Measurements from ENCODE around the gene DUSP1.

DNA sequence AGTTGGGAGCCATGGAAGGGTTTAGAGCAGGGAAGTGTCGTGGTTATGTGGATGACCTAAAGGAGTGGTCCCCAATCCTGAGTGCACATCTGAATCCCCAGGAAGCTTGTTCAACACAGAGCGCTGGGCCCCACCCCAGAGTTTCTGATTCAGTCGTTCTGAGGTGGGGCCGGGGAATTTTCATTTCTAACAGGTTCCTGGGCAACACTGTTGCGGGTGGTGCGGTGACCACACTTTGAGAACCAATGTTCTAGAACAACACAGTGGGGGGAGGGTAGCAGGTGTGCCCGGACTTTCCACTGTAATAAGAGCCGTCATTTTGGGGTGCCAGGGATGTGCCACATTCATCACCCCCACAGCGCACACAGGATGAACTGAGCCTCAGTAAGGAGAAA, 39.3 kb downstream of the DUSP1 start:
- TF ChIP-seq, protein P1, sequence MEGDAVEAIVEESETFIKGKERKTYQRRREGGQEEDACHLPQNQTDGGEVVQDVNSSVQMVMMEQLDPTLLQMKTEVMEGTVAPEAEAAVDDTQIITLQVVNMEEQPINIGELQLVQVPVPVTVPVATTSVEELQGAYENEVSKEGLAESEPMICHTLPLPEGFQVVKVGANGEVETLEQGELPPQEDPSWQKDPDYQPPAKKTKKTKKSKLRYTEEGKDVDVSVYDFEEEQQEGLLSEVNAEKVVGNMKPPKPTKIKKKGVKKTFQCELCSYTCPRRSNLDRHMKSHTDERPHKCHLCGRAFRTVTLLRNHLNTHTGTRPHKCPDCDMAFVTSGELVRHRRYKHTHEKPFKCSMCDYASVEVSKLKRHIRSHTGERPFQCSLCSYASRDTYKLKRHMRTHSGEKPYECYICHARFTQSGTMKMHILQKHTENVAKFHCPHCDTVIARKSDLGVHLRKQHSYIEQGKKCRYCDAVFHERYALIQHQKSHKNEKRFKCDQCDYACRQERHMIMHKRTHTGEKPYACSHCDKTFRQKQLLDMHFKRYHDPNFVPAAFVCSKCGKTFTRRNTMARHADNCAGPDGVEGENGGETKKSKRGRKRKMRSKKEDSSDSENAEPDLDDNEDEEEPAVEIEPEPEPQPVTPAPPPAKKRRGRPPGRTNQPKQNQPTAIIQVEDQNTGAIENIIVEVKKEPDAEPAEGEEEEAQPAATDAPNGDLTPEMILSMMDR (conservative IDR thresholded peaks at IDR 0.05; ENCODE audit: low read length) = no peak
- no peak for TF ChIP-seq EZH2phosphoT487 (IDR thresholded peaks at IDR 0.05; ENCODE audit: borderline replicate concordance, low read depth, low read length)
